Dermis microvascular lymphatic vessel endothelial cell (primary cell): ENCODE results near the gene RALGDS. TPM values are rescaled to one million over a fixed set of nuclear protein-coding genes. Genes with fewer than 3 reads are reported as not detected.
A peak's percentile ranks its signal among the peaks of the same experiment; 100 is the strongest.

Experiments
- DNase-seq, 2 donors: peaks; one replicate each; pipeline versions ENCODE4 v3.0.0 to v3.0.0-alpha.2; 2010; ENCODE audit warnings: low read depth in 2 of 2
- total RNA-seq: library from RNA; depleted of rRNA; stranded (reverse); fragments of >200 nt; gene quantifications from 2 replicates; pipeline ENCODE4 v1.2.1, GENCODE V29; 2014

RALGDS gene
- total RNA-seq, 1 donor from 2014 or later: 25.4 TPM

GRCh38 chr9:133137451-133138231, 16.6 kb upstream of the RALGDS start:
- no peak for DNase-seq

- DNase-seq: peak in 1 of 2 donors; percentile 94
These were observed 14.2 kb upstream of the RALGDS start for GRCh38 chr9:133135146-133135745.

- no peak for DNase-seq
These were observed 13.5 kb upstream of the RALGDS start for GRCh38 chr9:133134388-133135145.

DNA sequence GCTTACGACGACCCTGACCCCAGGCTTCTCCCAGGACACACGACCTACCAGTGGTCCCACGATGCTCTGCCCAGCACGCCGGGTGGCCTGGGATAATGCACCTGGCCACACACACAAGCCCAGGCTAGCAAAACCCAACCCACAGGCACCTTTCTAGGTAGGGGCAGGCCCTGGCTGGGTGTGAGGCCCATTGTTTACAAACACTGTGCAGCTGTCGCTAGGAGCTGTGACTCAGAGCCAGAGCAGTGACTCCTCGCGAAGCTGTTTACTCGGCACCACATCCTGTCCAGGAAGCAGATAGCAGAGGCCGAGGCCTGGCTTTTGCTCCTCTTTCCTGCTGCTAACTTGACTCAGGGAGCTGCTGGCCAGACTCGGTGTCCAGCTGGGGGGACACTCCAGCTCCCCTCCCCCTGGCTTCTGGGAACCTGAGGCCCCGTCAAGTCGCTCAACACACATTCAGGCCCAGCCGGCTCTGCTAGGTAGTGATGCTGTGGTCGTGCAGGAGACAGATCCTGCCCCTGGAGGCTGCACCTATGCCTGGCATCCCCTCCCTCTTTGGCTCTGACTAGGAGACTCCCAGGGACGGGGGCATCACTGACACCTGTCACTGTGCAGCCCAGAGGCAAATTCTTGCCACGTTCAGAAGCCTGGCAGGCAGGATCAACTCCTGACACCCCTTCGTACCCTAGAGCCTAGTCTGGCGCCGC, 12.8 kb upstream of the RALGDS start:
- DNase-seq: peak; percentile 99

DNA sequence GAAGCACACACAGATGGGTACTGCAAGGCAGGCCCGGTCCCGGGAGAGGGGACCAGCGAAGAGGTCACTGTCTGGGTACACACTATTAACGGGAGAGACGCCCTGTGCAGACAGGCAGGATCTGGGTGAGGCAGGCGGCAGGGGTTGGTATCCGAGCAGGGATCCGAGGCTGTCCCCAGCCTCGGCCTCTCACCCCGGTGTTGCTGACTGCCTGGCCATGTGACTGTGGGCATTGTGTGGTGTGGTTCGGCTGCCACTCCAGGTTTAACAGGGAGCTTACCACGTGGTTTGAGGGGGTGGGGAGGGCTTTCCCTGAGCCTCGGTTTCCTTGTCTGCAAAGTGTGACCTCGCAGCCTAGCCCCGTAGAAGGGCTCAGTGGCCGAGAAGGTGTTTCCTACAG, 11.1 kb upstream of the RALGDS start:
- DNase-seq: no peak

DNA sequence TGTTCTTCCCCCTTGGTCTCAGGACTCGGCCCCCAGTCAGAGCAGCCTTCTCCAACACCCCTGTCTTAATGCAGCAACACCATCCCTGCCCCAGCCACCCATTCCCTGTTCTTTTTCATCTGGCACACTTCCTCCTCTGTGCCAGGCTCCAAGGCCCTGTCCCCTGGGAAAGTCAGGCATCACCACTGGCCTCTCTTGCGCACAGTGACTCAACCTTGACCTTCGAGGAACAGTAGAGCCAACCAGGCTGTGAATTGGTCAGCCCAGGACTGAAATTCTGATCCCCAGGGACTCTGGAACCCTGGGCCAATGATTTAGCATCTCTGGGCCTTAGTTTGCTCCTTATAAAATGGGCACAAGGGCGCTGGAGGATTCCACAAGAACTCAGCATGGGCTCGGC, 10.5 kb upstream of the RALGDS start:
- DNase-seq: no peak

GRCh38 chr9:133130685-133131244, 9.7 kb upstream of the RALGDS start:
- no peak for DNase-seq

DNA sequence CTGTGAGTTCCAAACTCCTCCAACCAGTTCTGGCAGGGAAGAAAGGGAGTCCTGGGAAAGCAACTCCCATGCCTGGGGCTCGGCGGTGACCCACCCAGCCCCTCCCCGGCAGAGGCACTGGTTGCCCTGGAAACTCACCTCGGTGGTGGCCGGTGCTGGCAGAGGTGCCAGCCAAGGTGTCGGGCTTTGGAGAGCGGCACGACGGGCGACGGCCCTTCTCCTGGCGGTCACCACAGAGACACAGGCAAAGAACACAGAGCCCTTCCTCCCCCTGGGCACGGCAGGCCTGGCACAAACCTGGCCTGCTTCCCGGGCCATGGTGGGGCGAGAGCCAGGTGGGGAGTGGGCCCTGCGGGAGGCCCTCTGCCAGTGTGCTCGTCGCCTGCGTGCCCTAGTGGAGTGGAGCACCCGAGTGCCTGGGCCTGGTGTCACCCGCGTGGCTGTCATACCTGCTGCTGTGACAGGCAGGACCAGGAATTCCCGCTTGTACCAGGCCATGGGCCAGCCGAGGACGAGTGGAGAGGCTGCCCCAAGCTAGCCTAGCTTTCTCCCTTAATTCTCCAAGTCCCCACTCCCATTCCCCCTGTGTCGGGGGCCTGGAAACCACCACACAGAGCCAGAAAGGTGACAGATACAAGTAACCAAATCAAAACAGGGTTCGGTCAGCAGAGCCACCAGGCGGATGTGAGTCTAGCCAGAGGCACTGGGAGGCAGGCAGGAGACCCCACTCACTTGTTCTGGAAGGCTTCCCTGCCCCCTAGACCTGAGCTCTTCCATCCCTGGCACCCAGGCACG, 8.2 kb upstream of the RALGDS start:
- DNase-seq: no peak

DNA sequence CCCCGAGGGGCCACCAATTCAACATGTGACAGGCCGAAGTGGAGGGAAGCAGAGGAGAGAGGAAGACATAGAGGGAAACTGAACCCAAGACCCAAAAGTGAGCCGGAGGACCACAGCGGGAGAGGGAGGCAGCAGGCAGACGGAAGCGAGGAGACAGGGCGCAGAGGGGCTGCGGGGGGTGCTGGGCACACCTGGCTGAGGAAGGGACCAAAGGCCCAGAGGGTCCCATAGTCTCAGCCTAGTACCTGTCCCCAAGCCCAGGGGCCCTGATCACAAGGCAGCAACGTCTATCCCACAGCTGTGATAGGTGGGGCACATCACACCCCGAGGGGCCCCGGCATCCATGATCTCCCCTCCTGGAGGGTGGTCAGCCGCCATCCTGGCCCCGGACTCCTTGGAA, 7.1 kb upstream of the RALGDS start:
- DNase-seq: no peak

GRCh38 chr9:133127340-133127981, 6.4 kb upstream of the RALGDS start:
- peak; percentile 70 to 75 for DNase-seq

DNA sequence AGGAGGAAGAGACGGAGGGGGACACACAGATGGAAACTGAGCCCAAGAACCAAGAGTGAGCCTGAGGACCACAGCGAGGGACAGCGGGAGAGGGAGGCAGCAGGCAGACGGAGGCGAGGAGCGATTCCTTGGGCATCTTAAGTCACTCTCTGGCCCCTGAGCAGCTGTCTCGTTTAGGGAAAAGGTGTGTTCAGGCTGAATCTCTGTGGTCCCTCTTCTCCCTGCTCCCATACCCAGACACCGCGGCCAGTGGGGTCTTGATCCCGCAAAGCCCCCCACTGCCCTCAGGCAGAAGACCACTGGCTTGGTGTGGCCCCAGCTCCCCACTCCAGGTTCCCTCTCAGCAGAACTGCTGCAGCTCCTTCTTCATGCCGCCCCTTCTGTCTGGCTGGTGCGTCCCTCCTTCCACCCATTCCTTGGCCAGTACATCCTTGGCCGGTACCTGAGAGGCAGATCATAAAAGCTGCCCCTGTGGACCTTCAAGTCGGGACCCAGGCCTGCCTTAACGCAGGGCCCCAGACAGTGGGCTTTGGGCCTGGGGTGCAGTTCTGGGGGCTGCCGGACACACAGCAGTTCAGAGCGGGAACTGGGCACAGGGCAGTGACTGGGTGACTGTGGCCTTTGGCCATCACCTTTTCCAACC, 5.8 kb upstream of the RALGDS start:
- peak in 1 of 2 donors; percentile 51 for DNase-seq

- DNase-seq: peak; percentile 93 to 95
These were observed 5.1 kb upstream of the RALGDS start for GRCh38 chr9:133125941-133126696.

DNA sequence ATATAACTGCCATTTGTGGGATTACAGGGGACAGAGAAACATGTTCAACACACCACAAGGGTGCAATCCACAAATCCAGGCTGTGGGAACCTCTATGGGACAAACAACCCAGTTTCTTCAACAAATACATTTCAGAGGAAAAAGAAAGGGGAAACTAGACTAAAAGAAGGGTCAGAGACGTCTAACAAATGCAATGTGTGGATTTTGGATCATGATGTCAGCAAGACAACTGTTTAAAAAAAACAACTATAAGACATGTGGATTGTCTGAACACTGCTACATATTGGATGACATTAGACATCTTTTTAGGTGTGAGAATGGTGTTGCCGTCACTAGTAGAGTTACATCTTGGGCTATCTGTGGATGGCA, 3.9 kb upstream of the RALGDS start:
- DNase-seq: no peak

DNA sequence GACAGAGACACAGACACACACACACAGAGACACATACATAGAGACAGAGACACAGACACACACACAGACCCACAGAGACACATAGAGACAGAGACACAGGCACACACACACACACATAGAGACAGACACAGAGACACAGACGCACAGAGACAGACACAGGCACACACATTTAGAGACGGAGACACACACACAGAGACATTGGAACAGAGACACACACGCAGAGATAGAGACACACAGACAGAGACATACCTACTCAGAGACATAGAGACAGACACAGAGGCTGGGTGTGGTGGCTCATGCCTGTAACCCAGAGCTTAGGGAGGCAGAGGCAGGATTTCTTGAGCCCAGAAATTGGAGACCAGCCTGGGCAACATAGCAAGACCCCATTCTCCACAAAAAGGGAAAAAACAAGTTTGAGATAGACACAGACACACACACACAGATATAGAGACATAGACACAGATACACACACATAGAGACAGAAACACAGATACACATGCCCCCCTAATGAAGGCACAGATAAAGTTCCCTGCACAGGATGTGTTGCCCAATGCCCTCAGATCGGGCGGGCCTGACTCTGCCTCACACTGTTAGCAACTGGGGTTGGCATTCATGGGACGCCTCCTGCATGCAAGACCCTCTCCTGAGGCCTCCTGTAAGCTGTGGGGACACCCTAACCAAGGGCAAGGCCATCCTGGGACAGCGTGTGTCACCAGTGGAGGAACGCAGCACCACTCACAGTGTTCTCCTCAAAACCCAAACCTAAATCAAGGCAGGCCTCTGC, 3.3 kb upstream of the RALGDS start:
- no peak for DNase-seq

DNA sequence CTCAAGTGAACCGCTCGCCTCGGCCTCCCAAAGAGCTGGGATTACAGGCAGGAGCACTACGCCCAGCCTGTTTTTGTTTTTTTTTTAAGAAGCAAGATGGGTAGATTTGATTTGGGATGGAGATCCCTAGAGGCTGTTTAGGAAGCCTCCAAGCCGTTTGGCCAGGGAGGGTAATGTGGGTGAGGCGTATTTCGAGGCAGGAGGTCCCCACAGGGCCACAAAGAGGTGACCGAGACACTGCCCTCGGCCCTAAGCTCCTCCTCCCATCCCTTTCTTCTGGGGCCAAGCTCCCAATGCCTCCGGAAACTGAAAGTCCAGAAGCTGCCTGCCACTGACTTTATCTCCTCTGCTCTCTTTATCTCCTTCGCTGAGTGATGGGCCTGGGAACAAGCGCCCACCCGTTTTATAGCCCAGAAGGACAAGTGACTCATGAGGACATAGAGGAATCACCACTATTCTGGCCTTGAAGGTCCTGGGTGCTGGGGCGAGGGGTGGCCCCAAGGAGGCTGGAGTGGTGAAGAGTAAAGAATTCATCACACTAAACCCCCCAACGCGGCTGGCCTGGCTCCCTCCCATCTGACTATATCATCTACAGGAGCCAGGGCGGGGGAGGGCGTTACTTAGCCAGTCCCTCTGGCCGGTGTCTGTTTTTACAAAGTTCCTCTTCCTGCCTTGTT, 2.0 kb upstream of the RALGDS start:
- DNase-seq: no peak

DNA sequence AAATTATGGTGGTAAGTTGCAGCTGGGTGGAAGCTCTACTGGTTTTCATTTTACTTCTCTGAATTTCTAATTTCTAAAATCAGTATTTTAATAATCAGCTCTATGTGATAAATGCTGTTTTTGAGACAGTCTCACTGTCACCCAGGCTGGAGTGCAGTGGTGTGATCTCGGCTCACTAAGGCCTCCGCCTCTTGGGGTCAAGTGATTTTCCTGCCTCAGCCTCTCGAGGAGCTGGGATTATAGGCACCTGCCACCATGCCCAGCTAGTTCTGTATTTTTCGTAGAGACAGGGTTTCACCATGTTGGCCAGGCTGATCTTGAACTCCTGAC, 1.5 kb upstream of the RALGDS start:
- no peak for DNase-seq

GRCh38 chr9:133121915-133122550, 993 bp upstream of the RALGDS start:
- no peak for DNase-seq
